Left renal cortex interstitium (tissue), 4 donors: Measurements from ENCODE around the gene PYGB. TPM values are rescaled to one million over a fixed set of nuclear protein-coding genes. Genes with fewer than 3 reads are reported as not detected.

Experiments
- DNase-seq, 4 donors: peaks; one replicate each; pipeline ENCODE4 v3.0.0-alpha.2; 2013; ENCODE audit warnings: low read depth in 4 of 4, low spot score in 2 of 4, missing footprints in 1 of 4
- polyA plus RNA-seq, 4 donors: library from polyadenylated mRNA; unstranded; fragments of 120-200 nt; gene quantifications; one replicate each; pipeline ENCODE4 v1.2.1, GENCODE V29; 2013; ENCODE audit not compliant: insufficient read length in 4 of 4

PYGB gene
- polyA plus RNA-seq, 4 donors, result 43.3 to 54.2 (median 49.5) TPM

GRCh38 chr20:25215521-25215920 lies 32.4 kb upstream of the PYGB start:
- no peak for DNase-seq

- DNase-seq, result no peak
Observed at GRCh38 chr20:25216199-25216945, 31.5 kb upstream of the PYGB start.

GRCh38 chr20:25217161-25218108 lies 30.4 kb upstream of the PYGB start:
- DNase-seq, result no peak

- no peak for DNase-seq
Observed at GRCh38 chr20:25218109-25218486, 29.8 kb upstream of the PYGB start.

GRCh38 chr20:25218492-25218891 lies 29.4 kb upstream of the PYGB start:
- DNase-seq, result no peak

- DNase-seq, result no peak
Observed at GRCh38 chr20:25219365-25219764, 28.5 kb upstream of the PYGB start.

- DNase-seq, result no peak
Observed at GRCh38 chr20:25220021-25220730, 27.7 kb upstream of the PYGB start.

GRCh38 chr20:25220810-25221591 lies 26.9 kb upstream of the PYGB start:
- no peak for DNase-seq

GRCh38 chr20:25221592-25222460 lies 26.1 kb upstream of the PYGB start:
- DNase-seq, result no peak

GRCh38 chr20:25222461-25223178 lies 25.3 kb upstream of the PYGB start:
- no peak for DNase-seq

- no peak for DNase-seq
Observed at GRCh38 chr20:25223179-25223661, 24.7 kb upstream of the PYGB start.

GRCh38 chr20:25223765-25224720 lies 23.8 kb upstream of the PYGB start:
- DNase-seq, result no peak

- no peak for DNase-seq
Observed at GRCh38 chr20:25224941-25225340, 22.9 kb upstream of the PYGB start.

- no peak for DNase-seq
Observed at GRCh38 chr20:25225642-25226432, 22.0 kb upstream of the PYGB start.

GRCh38 chr20:25226433-25227316 lies 21.2 kb upstream of the PYGB start:
- no peak for DNase-seq
